K562 (cell line): Measurements from ENCODE around the gene EPHX1. TPM values are rescaled to one million over a fixed set of nuclear protein-coding genes. Genes with fewer than 3 reads are reported as not detected.

Source experiments
- ATF3 ChIP-seq, 2 experiments: fragments of 450-650 bp in 1 of 2; sonication (generic) in 1 of 2; formaldehyde crosslinking in 1 of 2; IDR thresholded peaks in 1 of 2; conservative IDR thresholded peaks in 1 of 2; 2 replicates each; pipeline versions ENCODE4 v1.6.1 to v1.8.1; 2016 to 2023; ENCODE audit warnings: mild to moderate bottlenecking in 2 of 2, moderate library complexity in 2 of 2, inconsistent platforms in 1 of 2, missing genetic modification reagents in 1 of 2
- BMI1 ChIP-seq: fragments of 150-350 bp; IDR thresholded peaks from 2 replicates; pipeline ENCODE4 v1.6.1; 2014; ENCODE audit warnings: low read length
- CHD1 ChIP-seq: fragments of 200-600 bp; sonication (generic); IDR thresholded peaks from one replicate; pipeline ENCODE4 v1.6.1; 2012; ENCODE audit warnings: mild to moderate bottlenecking, moderate library complexity, low read length, inconsistent platforms
- ESRRA ChIP-seq: fragments of 450-650 bp; IDR thresholded peaks from 2 replicates; pipeline ENCODE4 v1.6.1; 2014; ENCODE audit warnings: low read depth, mild to moderate bottlenecking, moderate library complexity, borderline replicate concordance
- FOXA3 ChIP-seq, 2 experiments: fragments of 450-650 bp in 1 of 2; sonication (generic) in 1 of 2; formaldehyde crosslinking; IDR thresholded peaks in 1 of 2; conservative IDR thresholded peaks in 1 of 2; 2 replicates each; pipeline versions ENCODE4 v1.4.0 to v1.8.0; 2020 to 2022; ENCODE audit warnings: mild to moderate bottlenecking in 2 of 2, missing genetic modification reagents in 1 of 2
- ID3 ChIP-seq, 2 experiments: fragments of 250-450 bp in 1 of 2; fragments of 450-650 bp in 1 of 2; sonication (Bioruptor Pico) in 1 of 2; IDR thresholded peaks; 2 replicates each; pipeline versions ENCODE4 v1.6.1 to v1.8.0; 2016 to 2021; ENCODE audit warnings: mild to moderate bottlenecking in 2 of 2, moderate library complexity in 2 of 2, missing compliant biosample characterization in 1 of 2, missing genetic modification characterization in 1 of 2
- NCOA2 ChIP-seq, 2 experiments: fragments of 450-650 bp; IDR thresholded peaks; 2 replicates each; pipeline ENCODE4 v1.6.1; 2018; ENCODE audit warnings: mild to moderate bottlenecking in 2 of 2, moderate library complexity in 1 of 2; ENCODE audit not compliant: partially characterized antibody in 2 of 2
- RERE ChIP-seq: sonication (generic); formaldehyde crosslinking; IDR thresholded peaks from 2 replicates; pipeline ENCODE4 v1.8.0; 2023; ENCODE audit warnings: missing genetic modification reagents, mild to moderate bottlenecking, borderline replicate concordance
- RHOXF2B ChIP-seq: fragments of 250-450 bp; sonication (Bioruptor Pico); conservative IDR thresholded peaks from 2 replicates; pipeline ENCODE4 v1.5.1; 2021
- RREB1 ChIP-seq: fragments of 250-450 bp; sonication (Bioruptor Pico); IDR thresholded peaks from 2 replicates; pipeline ENCODE4 v1.4.0; 2020
- SMARCE1 ChIP-seq: fragments of 450-650 bp; IDR thresholded peaks from 2 replicates; pipeline ENCODE4 v1.7.1; 2016; ENCODE audit warnings: mild to moderate bottlenecking
- TRIM24 ChIP-seq, 2 experiments: fragments of 450-650 bp; IDR thresholded peaks; 2 replicates each; pipeline ENCODE4 v1.6.1; 2016
- YBX1 ChIP-seq: fragments of 450-650 bp; IDR thresholded peaks from 2 replicates; pipeline ENCODE4 v1.7.1; 2016; ENCODE audit warnings: mild to moderate bottlenecking
- polyA plus RNA-seq, 8 experiments: library from polyadenylated mRNA; depleted of rRNA in 4 of 8; stranded (reverse) in 5 of 8; unstranded in 3 of 8; fragments of >200 nt; fragmentation: Nextera tagmentation in 2 of 8; fragmentation: Illumina TruSeq in 1 of 8; extraction: Ambion mirVana in 2 of 8; extraction: Trizol in 1 of 8; gene quantifications; 2 replicates each; pipeline versions ENCODE4 v1.2.1 to v1.2.3, GENCODE V29; 2011 to 2014; ENCODE audit warnings: inconsistent platforms in 1 of 8, missing spikeins in 1 of 8
- total RNA-seq, 7 experiments: library from RNA; depleted of rRNA in 6 of 7; stranded (reverse); fragments of >200 nt in 6 of 7; fragmentation: Illumina TruSeq in 2 of 7; extraction: Trizol in 2 of 7; gene quantifications; 2 replicates each; pipeline versions ENCODE4 v1.2.1 to v1.2.3, GENCODE V29; 2011 to 2021; ENCODE audit warnings: low replicate concordance in 1 of 7

Gene EPHX1
- total and polyA plus RNA-seq, 9 of the 15 experiments (the other 6 are each of a cell fraction or from before 2014, with no cell fraction given), result 0.21 to 27.0 (median 6.7) TPM

- TF ChIP-seq ATF3 (IDR thresholded peaks at IDR 0.05) (no peak), ATF3 (CRISPR knock-in tag; conservative IDR thresholded peaks at IDR 0.05) (0 out of 2 replicates have a peak, but pooled peaks have one; percentile 32), CHD1 (no peak), RHOXF2B (CRISPR knock-in tag) (no peak), ESRRA (peak; percentile 44; the same call in 1 of the 2 replicates), SMARCE1 (no peak), FOXA3 (CRISPR knock-in tag; conservative IDR thresholded peaks at IDR 0.05 in 1 of 2, IDR thresholded peaks at IDR 0.05 in 1 of 2) (peak in 1 of 2 experiments; percentile 64; a peak in 1 of 4 replicates), RREB1 (CRISPR knock-in tag) (0 out of 2 replicates have a peak, but pooled peaks have one; percentile 10), NCOA2 (IDR thresholded peaks at IDR 0.05; ENCODE audit: partially characterized antibody in 2 of 2) (no peak), BMI1 (no peak), YBX1 (no peak), RERE (CRISPR knock-in tag) (no peak; the same call in 1 of the 2 replicates), TRIM24 (IDR thresholded peaks at IDR 0.05) (no peak), ID3 (CRISPR knock-in tag; IDR thresholded peaks at IDR 0.05) (no peak), ID3 (tag; IDR thresholded peaks at IDR 0.05) (no peak)
These were observed 72.2 kb downstream of the EPHX1 start, which contains the start of gene TMEM63A (continued) for GRCh38 chr1:225881959-225882693.
